ENCODE data around the gene TLE3.

- TF ChIP-seq ZNF274 (IDR thresholded peaks at IDR 0.05; ENCODE audit: low read depth, low read length), result no peak
- no peak for TF ChIP-seq YY1 (IDR thresholded peaks at IDR 0.05; ENCODE audit: insufficient read depth, insufficient read length)
Measured at GRCh38 chr15:70020229-70020628, 77.5 kb downstream of the TLE3 start.
